ENCODE measurements around the gene AFF4. TPM values are rescaled to one million over a fixed set of nuclear protein-coding genes. Genes with fewer than 3 reads are reported as not detected.
A peak's percentile ranks its signal among the peaks of the same experiment; 100 is the strongest.

The AFF4 gene
- total and polyA plus RNA-seq, 2 donors (not counting 1 experiment from before 2014, with no cell fraction given), result 16.2 to 81.5 TPM

DNA sequence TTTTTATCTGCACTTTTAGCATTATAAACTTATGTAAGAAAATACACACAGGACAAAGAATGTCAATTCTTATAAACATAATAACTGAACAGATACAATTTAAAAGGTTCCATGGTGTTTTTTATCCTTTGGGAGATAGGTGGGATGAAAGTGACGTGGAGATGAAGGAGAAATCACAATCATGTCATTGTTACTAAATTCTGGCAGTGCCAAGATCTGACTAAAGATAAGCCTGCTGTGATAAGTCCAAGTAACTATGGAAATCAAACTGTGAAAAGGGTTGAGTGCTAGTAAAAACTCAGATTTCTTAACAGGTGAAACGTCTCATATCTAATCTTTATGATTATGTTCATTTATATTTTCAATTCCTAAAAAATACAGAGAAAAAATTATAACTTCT is 78.9 kb downstream of the AFF4 start:
- ATAC-seq (ENCODE audit: low read depth) (no peak), DNase-seq (no peak)
- no CpG with 5 or more reads among the region's 2 CpGs for WGBS (ENCODE audit: insufficient coverage)
- intact Hi-C loops (cut with micrococcal nuclease), result loop anchor here (5.0 kb wide), 1 partner anchor 382 kb away; no protein-coding TSS in a partner anchor
- no peak for TF ChIP-seq CTCF (IDR thresholded peaks at IDR 0.05)
- no peak for TF ChIP-seq EZH2 (IDR thresholded peaks at IDR 0.05; ENCODE audit: borderline replicate concordance, insufficient read depth, low read depth, low read length, poor library complexity, severe bottlenecking)
- ChIA-PET POLR2A (no interaction called here), CTCF (interaction anchor here (0.9 to 7.9 kb wide), 5 partner anchors 12 to 383 kb away, joined by 5 to 75 read pairs (median 9); partner anchors contain the start of gene SHROOM1)
- H3K4me3 ChIP-seq (ENCODE audit: control extremely low read depth in 1 of 5, extremely low read depth in 1 of 5, insufficient read depth in 1 of 5, low read depth in 2 of 5, low read length in 4 of 5), result no peak overlapping the region
- Mint-ChIP-seq H3K4me1 (peaks cover 8% of the 10 kb centered on the region), H3K9me3 (ENCODE audit: insufficient read depth) (no peaks in the 10 kb centered on the region), H3K4me3 (no peak overlapping the region), H3K27me3 (no peaks in the 10 kb centered on the region), H3K27ac (no peak overlapping the region)
- no peak overlapping the region for H2AFZ ChIP-seq (ENCODE audit: insufficient read depth, low read depth, low read length, poor library complexity, severe bottlenecking)
- no peak overlapping the region for H3K4me2 ChIP-seq (replicated peaks; ENCODE audit: low read depth, low read length, poor library complexity, severe bottlenecking)
- H3K9me3 ChIP-seq (ENCODE audit: control extremely low read depth in 1 of 3, control insufficient read depth in 2 of 3, insufficient read depth in 1 of 3, low read length in 2 of 3), result no peaks in the 10 kb centered on the region
- no peak overlapping the region for H3K27ac ChIP-seq (ENCODE audit: low read length in 2 of 2)
- peaks cover 29 to 58% of the 10 kb centered on the region in 2 experiments for H3K36me3 ChIP-seq (replicated peaks in 1 of 2; ENCODE audit: control extremely low read depth in 1 of 2, control insufficient read depth in 1 of 2, extremely low read depth in 1 of 2, insufficient read depth in 2 of 2, low read length in 1 of 2)
- H3K9ac ChIP-seq (ENCODE audit: low read length), result no peak overlapping the region
- H4K20me1 ChIP-seq (ENCODE audit: control insufficient read depth, insufficient read depth, low read length, poor library complexity, severe bottlenecking), result no peaks in the 10 kb centered on the region
- no peaks in the 10 kb centered on the region for H3K79me2 ChIP-seq (ENCODE audit: control insufficient read depth, insufficient read depth, low read length)
- H3K4me1 ChIP-seq (ENCODE audit: control insufficient read depth in 2 of 2, insufficient read depth in 2 of 2, low read length in 2 of 2), result no peaks in the 10 kb centered on the region
- no peaks in the 10 kb centered on the region for H3K27me3 ChIP-seq (replicated peaks in 1 of 4; ENCODE audit: control extremely low read depth in 1 of 4, control insufficient read depth in 3 of 4, insufficient read depth in 4 of 4, low read length in 3 of 4)

DNA sequence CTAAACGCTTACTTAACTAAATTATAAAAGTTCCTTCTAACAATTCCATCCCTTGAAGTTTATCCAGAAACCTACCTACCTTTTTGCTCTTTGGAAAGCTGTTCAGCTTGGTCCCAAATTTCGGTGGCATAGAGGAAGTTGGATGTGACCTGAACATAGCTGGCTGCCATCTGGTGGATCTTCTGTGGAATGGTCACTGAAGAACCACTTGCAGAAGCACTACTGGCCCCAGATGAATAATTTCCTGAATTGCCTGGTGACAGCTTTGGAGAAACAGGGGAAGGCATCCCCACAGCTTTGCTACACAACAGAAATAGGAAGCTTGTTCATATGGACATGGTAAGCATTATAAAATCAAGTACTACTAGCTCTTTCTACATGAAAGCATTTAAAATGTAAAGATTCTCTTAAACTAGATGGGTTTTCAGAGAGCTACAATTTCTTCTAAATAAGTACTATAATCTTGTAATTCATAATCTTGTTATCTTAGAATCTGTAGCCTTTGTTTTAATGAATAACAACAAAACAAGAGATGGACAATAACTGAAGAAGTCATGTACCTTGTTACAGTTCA is 80.1 kb downstream of the AFF4 start:
- H3K4me1 ChIP-seq (ENCODE audit: control insufficient read depth in 2 of 2, insufficient read depth in 2 of 2, low read length in 2 of 2), result no peaks in the 10 kb centered on the region
- no peak overlapping the region for H3K27ac ChIP-seq (ENCODE audit: low read length in 2 of 2)
- CTCF ChIA-PET, result interaction anchor here (0.7 to 7.9 kb wide), 29 partner anchors 8 to 1067 kb away, joined by 3 to 75 read pairs (median 4); partner anchors contain the start of gene SHROOM1
- no peaks in the 10 kb centered on the region for H3K9me3 ChIP-seq (ENCODE audit: control extremely low read depth in 1 of 3, control insufficient read depth in 2 of 3, insufficient read depth in 1 of 3, low read length in 2 of 3)
- H3K79me2 ChIP-seq (ENCODE audit: control insufficient read depth, insufficient read depth, low read length), result no peaks in the 10 kb centered on the region
- no peak overlapping the region for H3K9ac ChIP-seq (ENCODE audit: low read length)
- no peaks in the 10 kb centered on the region for H4K20me1 ChIP-seq (ENCODE audit: control insufficient read depth, insufficient read depth, low read length, poor library complexity, severe bottlenecking)
- H3K27me3 ChIP-seq (replicated peaks in 1 of 4; ENCODE audit: control extremely low read depth in 1 of 4, control insufficient read depth in 3 of 4, insufficient read depth in 4 of 4, low read length in 3 of 4), result no peaks in the 10 kb centered on the region
- H3K36me3 ChIP-seq (replicated peaks in 1 of 2; ENCODE audit: control extremely low read depth in 1 of 2, control insufficient read depth in 1 of 2, extremely low read depth in 1 of 2, insufficient read depth in 2 of 2, low read length in 1 of 2), result peaks cover 29 to 60% of the 10 kb centered on the region in 2 experiments
- H3K9me3 Mint-ChIP-seq (ENCODE audit: insufficient read depth), result no peaks in the 10 kb centered on the region
- H3K27ac Mint-ChIP-seq, result no peak overlapping the region
- peak; percentile 69 for DNase-seq
- no peak overlapping the region for H3K4me3 Mint-ChIP-seq
- H3K4me1 Mint-ChIP-seq, result peaks cover 8% of the 10 kb centered on the region
- H2AFZ ChIP-seq (ENCODE audit: insufficient read depth, low read depth, low read length, poor library complexity, severe bottlenecking), result no peak overlapping the region
- POLR2A ChIA-PET, result interaction anchor here (1.1 kb wide), 1 partner anchor 53 kb away, joined by 3 read pairs; the partner anchor contains the start of gene SHROOM1
- no peaks in the 10 kb centered on the region for H3K27me3 Mint-ChIP-seq
- peak; percentile 53 for ATAC-seq (ENCODE audit: low read depth)
- H3K4me2 ChIP-seq (replicated peaks; ENCODE audit: low read depth, low read length, poor library complexity, severe bottlenecking), result no peak overlapping the region
- TF ChIP-seq EZH2 (IDR thresholded peaks at IDR 0.05; ENCODE audit: borderline replicate concordance, insufficient read depth, low read depth, low read length, poor library complexity, severe bottlenecking) (no peak), CTCF (IDR thresholded peaks at IDR 0.05) (peak; percentile 78)
- intact Hi-C loops (cut with micrococcal nuclease), result loop anchor here (1.0 to 5.0 kb wide), 3 partner anchors 53 to 498 kb away; partner anchors contain the start of gene SHROOM1
- H3K4me3 ChIP-seq (ENCODE audit: control extremely low read depth in 1 of 5, extremely low read depth in 1 of 5, insufficient read depth in 1 of 5, low read depth in 2 of 5, low read length in 4 of 5), result no peak overlapping the region
- no CpG with 5 or more reads among the region's 2 CpGs for WGBS (ENCODE audit: insufficient coverage)

All from B cell (primary cell).